ENCODE results near the gene PRH2. TPM values are rescaled to one million over a fixed set of nuclear protein-coding genes. Genes with fewer than 3 reads are reported as not detected.

The PRH2 gene
- total and polyA plus RNA-seq, 2 donors from 2014 or later, result not detected

GRCh38 chr12:10982244-10982643 is 53.2 kb downstream of the PRH2 start:
- H3K36me3 ChIP-seq (ENCODE audit: control insufficient read depth in 2 of 3, insufficient read depth in 3 of 3, low read length in 3 of 3), result no peaks in the 10 kb centered on the region
- H3K9ac ChIP-seq (ENCODE audit: low read length in 3 of 3), result no peak overlapping the region
- no peak overlapping the region for H3K4me3 ChIP-seq (ENCODE audit: low read length in 3 of 3)
- no peak for FAIRE-seq
- DNase-seq, result no peak
- no peaks in the 10 kb centered on the region for H3K27me3 ChIP-seq (ENCODE audit: control insufficient read depth, insufficient read depth, low read length)
- no peaks in the 10 kb centered on the region for H3K4me1 ChIP-seq (ENCODE audit: control insufficient read depth in 2 of 3, insufficient read depth in 2 of 3, low read depth in 1 of 3, low read length in 3 of 3)
- no peak for TF ChIP-seq CTCF (IDR thresholded peaks at IDR 0.05; ENCODE audit: borderline replicate concordance, extremely low read depth, insufficient read depth)
- intact Hi-C loops (cut with DNase I), result no loop called here
- H3K27ac ChIP-seq (ENCODE audit: low read depth in 2 of 2, low read length in 2 of 2), result no peak overlapping the region
- no peaks in the 10 kb centered on the region for H3K9me3 ChIP-seq (ENCODE audit: control insufficient read depth in 2 of 3, insufficient read depth in 1 of 3, low read length in 3 of 3)

Other genes starting within 250 kb of the PRH2 start
- gene YBX3, start 205.9 kb upstream of the PRH2 start, total RNA-seq, result 347 TPM
- gene YBX3, start 205.9 kb upstream of the PRH2 start, polyA plus RNA-seq (ENCODE audit: insufficient read depth, low read depth, low replicate concordance), result 86.9 TPM
- gene TAS2R7, start 126.6 kb upstream of the PRH2 start, total RNA-seq, result not detected
- gene TAS2R7, start 126.6 kb upstream of the PRH2 start, polyA plus RNA-seq (ENCODE audit: insufficient read depth, low read depth, low replicate concordance), result not detected
- not detected for gene TAS2R8, start 122.0 kb upstream of the PRH2 start, total RNA-seq
- not detected for gene TAS2R8, start 122.0 kb upstream of the PRH2 start, polyA plus RNA-seq (ENCODE audit: insufficient read depth, low read depth, low replicate concordance)
- gene TAS2R9, start 119.1 kb upstream of the PRH2 start, total RNA-seq, result not detected
- not detected for gene TAS2R9, start 119.1 kb upstream of the PRH2 start, polyA plus RNA-seq (ENCODE audit: insufficient read depth, low read depth, low replicate concordance)
- gene TAS2R10, start 102.9 kb upstream of the PRH2 start, total RNA-seq, result 0.82 TPM
- not detected for gene TAS2R10, start 102.9 kb upstream of the PRH2 start, polyA plus RNA-seq (ENCODE audit: insufficient read depth, low read depth, low replicate concordance)
- gene PRR4, start 79.8 kb upstream of the PRH2 start, total RNA-seq, result 1.8 TPM
- gene PRR4, start 79.8 kb upstream of the PRH2 start, polyA plus RNA-seq (ENCODE audit: insufficient read depth, low read depth, low replicate concordance), result 3.2 TPM
- 28.7 TPM for gene PRH1, start 45.0 kb upstream of the PRH2 start, total RNA-seq
- gene PRH1, start 45.0 kb upstream of the PRH2 start, polyA plus RNA-seq (ENCODE audit: insufficient read depth, low read depth, low replicate concordance), result 3.2 TPM
- gene TAS2R13, start 19.7 kb upstream of the PRH2 start, total RNA-seq, result 2.8 TPM
- not detected for gene TAS2R13, start 19.7 kb upstream of the PRH2 start, polyA plus RNA-seq (ENCODE audit: insufficient read depth, low read depth, low replicate concordance)
- gene TAS2R14, start 10.0 kb downstream of the PRH2 start, total RNA-seq, result 3.9 TPM
- 0.75 TPM for gene TAS2R14, start 10.0 kb downstream of the PRH2 start, polyA plus RNA-seq (ENCODE audit: insufficient read depth, low read depth, low replicate concordance)
- gene TAS2R50, start 57.7 kb downstream of the PRH2 start, total RNA-seq, result 2.0 TPM
- not detected for gene TAS2R50, start 57.7 kb downstream of the PRH2 start, polyA plus RNA-seq (ENCODE audit: insufficient read depth, low read depth, low replicate concordance)
- gene TAS2R20, start 69.1 kb downstream of the PRH2 start, total RNA-seq, result 4.1 TPM
- 0.47 TPM for gene TAS2R20, start 69.1 kb downstream of the PRH2 start, polyA plus RNA-seq (ENCODE audit: insufficient read depth, low read depth, low replicate concordance)
- 4.6 TPM for gene TAS2R19, start 93.4 kb downstream of the PRH2 start, total RNA-seq
- not detected for gene TAS2R19, start 93.4 kb downstream of the PRH2 start, polyA plus RNA-seq (ENCODE audit: insufficient read depth, low read depth, low replicate concordance)
- 5.9 TPM for gene TAS2R31, start 102.2 kb downstream of the PRH2 start, total RNA-seq
- not detected for gene TAS2R31, start 102.2 kb downstream of the PRH2 start, polyA plus RNA-seq (ENCODE audit: insufficient read depth, low read depth, low replicate concordance)
- gene TAS2R46, start 133.1 kb downstream of the PRH2 start, total RNA-seq, result 1.6 TPM
- gene TAS2R46, start 133.1 kb downstream of the PRH2 start, polyA plus RNA-seq (ENCODE audit: insufficient read depth, low read depth, low replicate concordance), result not detected
- gene TAS2R43, start 163.1 kb downstream of the PRH2 start, total RNA-seq, result 0.85 TPM
- not detected for gene TAS2R43, start 163.1 kb downstream of the PRH2 start, polyA plus RNA-seq (ENCODE audit: insufficient read depth, low read depth, low replicate concordance)
- 4.0 TPM for gene TAS2R30, start 205.4 kb downstream of the PRH2 start, total RNA-seq
- gene TAS2R30, start 205.4 kb downstream of the PRH2 start, polyA plus RNA-seq (ENCODE audit: insufficient read depth, low read depth, low replicate concordance), result not detected
- 9.9 TPM for gene SMIM10L1, start 242.0 kb downstream of the PRH2 start, total RNA-seq
- 12.5 TPM for gene SMIM10L1, start 242.0 kb downstream of the PRH2 start, polyA plus RNA-seq (ENCODE audit: insufficient read depth, low read depth, low replicate concordance)

Data from kidney (tissue), 14 donors.